Activated naive CD8-positive, alpha-beta T cell (primary cell): Measurements from ENCODE around the gene KRT81.
"Not testable (repeated sequence)": the region's sequence is repeated elsewhere in the genome, so short reads cannot be mapped to it uniquely, and the experiment has no call there.

Experiments used
- H3K27ac Mint-ChIP-seq: one replicate; pipeline ENCODE4 v1.8.0; 2021; ENCODE audit warnings: mixed read lengths
- H3K27me3 Mint-ChIP-seq: one replicate; pipeline ENCODE4 v1.8.0; 2021; ENCODE audit warnings: mixed read lengths
- H3K36me3 Mint-ChIP-seq: one replicate; pipeline ENCODE4 v1.8.0; 2021; ENCODE audit warnings: mixed read lengths
- H3K4me1 Mint-ChIP-seq: one replicate; pipeline ENCODE4 v1.8.0; 2021; ENCODE audit warnings: low read depth, mixed read lengths
- H3K4me3 Mint-ChIP-seq: one replicate; pipeline ENCODE4 v1.8.0; 2021; ENCODE audit warnings: mild to moderate bottlenecking, mixed read lengths
- H3K9me3 Mint-ChIP-seq: one replicate; pipeline ENCODE4 v1.8.0; 2021; ENCODE audit warnings: low read depth, mixed read lengths

The KRT81 gene

GRCh38 chr12:52293926-52294325 is 2.6 kb upstream of the KRT81 start:
- H3K9me3 Mint-ChIP-seq = no peaks in the 10 kb centered on the region
- H3K4me1 Mint-ChIP-seq = no peaks in the 10 kb centered on the region
- H3K27ac Mint-ChIP-seq = no peak overlapping the region
- H3K4me3 Mint-ChIP-seq = no peak overlapping the region
- peaks cover 7% of the 10 kb centered on the region for H3K27me3 Mint-ChIP-seq
- no peaks in the 10 kb centered on the region for H3K36me3 Mint-ChIP-seq

- not testable (repeated sequence) for H3K27me3 Mint-ChIP-seq, H3K9me3 Mint-ChIP-seq, H3K27ac Mint-ChIP-seq, H3K4me1 Mint-ChIP-seq, H3K36me3 Mint-ChIP-seq, H3K4me3 Mint-ChIP-seq
Measured at GRCh38 chr12:52290483-52291134, 725 bp downstream of the KRT81 start.

- H3K4me1 Mint-ChIP-seq, H3K36me3 Mint-ChIP-seq, H3K27ac Mint-ChIP-seq, H3K4me3 Mint-ChIP-seq, H3K9me3 Mint-ChIP-seq, H3K27me3 Mint-ChIP-seq: not testable (repeated sequence)
Measured at GRCh38 chr12:52287816-52288805, 3.2 kb downstream of the KRT81 start.

GRCh38 chr12:52286857-52287785 is 4.2 kb downstream of the KRT81 start:
- H3K27me3 Mint-ChIP-seq, H3K4me3 Mint-ChIP-seq, H3K27ac Mint-ChIP-seq, H3K9me3 Mint-ChIP-seq, H3K36me3 Mint-ChIP-seq, H3K4me1 Mint-ChIP-seq: not testable (repeated sequence)

DNA sequence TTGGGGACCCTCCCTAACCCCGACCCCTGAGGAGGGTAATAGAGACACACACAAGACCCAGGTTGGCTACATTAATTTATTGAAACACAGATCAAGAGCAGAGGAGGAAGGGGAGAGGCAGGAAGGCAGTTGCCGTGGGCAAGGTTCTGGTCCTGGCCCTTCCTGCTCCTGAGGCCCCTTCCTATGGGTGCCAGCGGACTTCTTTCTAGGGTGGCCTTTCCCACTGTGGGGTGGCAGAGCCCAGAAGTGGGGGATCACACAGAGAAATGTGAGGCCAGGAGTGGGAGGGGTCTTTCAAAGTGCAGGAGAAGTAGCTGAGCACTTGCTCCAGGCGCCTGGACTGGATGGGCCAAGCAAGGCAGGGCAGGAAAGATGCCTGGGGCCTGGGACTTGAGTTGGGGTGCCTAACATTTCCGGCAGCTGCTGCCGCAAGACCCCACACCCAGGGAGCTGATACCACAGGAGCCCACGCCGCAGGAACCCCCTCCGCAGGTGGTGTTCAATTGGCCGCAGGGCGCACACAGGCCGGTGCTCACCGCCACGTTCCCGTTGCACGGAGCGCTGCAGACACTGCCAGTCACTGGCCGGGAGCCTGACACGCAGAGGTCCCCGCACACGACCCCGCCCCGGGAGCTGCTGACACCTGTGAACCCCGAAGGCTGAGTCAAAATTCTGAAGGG is 5.3 kb downstream of the KRT81 start:
- no peak overlapping the region for H3K4me3 Mint-ChIP-seq

DNA sequence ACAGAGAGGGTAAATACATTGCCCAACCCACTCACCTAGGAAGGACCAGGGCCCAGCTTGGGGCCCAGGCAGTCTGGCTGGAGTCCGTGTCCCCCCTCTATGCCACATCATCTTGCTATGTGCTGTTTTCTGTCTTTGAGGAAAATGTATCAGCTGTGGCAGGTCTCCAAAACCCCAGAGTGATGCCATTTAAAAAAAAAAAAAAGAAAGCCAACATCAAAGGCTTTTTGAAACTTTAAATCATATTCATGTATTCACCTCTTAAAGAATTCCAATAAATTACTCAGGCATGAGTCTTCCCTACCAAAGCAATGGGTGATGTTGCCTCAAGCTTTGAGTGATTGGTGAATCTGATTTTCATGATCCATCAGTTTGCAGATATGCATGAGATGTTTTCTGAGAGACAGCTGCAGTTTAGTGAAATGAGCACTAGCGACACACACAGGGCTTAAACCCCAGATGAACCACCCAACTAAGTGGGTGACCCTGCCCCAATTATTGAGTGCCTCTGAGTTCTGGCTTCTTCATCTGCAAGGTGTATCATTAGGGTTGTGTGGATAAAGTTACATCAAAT is 6.1 kb downstream of the KRT81 start:
- Mint-ChIP-seq H3K27ac (no peak overlapping the region), H3K4me1 (peaks cover 5% of the 10 kb centered on the region), H3K36me3 (no peaks in the 10 kb centered on the region), H3K9me3 (no peaks in the 10 kb centered on the region), H3K27me3 (peaks cover 3% of the 10 kb centered on the region), H3K4me3 (no peak overlapping the region)

More for the DNA sequence above, 5.3 kb downstream of the KRT81 start:
- Mint-ChIP-seq H3K9me3 (no peaks in the 10 kb centered on the region), H3K27me3 (peaks cover 3% of the 10 kb centered on the region), H3K27ac (no peak overlapping the region), H3K4me1 (peaks cover 5% of the 10 kb centered on the region), H3K36me3 (no peaks in the 10 kb centered on the region)

GRCh38 chr12:52284562-52285171 is 6.7 kb downstream of the KRT81 start:
- Mint-ChIP-seq H3K27me3 (peaks cover 6% of the 10 kb centered on the region), H3K9me3 (no peaks in the 10 kb centered on the region), H3K36me3 (no peaks in the 10 kb centered on the region), H3K4me1 (peaks cover 5% of the 10 kb centered on the region), H3K27ac (no peak overlapping the region), H3K4me3 (no peak overlapping the region)

- Mint-ChIP-seq H3K4me1 (peaks cover 4% of the 10 kb centered on the region), H3K36me3 (no peaks in the 10 kb centered on the region), H3K4me3 (no peak overlapping the region), H3K9me3 (no peaks in the 10 kb centered on the region), H3K27me3 (peaks cover 16% of the 10 kb centered on the region), H3K27ac (no peak overlapping the region)
Measured at GRCh38 chr12:52280796-52281560, 10.4 kb downstream of the KRT81 start.

DNA sequence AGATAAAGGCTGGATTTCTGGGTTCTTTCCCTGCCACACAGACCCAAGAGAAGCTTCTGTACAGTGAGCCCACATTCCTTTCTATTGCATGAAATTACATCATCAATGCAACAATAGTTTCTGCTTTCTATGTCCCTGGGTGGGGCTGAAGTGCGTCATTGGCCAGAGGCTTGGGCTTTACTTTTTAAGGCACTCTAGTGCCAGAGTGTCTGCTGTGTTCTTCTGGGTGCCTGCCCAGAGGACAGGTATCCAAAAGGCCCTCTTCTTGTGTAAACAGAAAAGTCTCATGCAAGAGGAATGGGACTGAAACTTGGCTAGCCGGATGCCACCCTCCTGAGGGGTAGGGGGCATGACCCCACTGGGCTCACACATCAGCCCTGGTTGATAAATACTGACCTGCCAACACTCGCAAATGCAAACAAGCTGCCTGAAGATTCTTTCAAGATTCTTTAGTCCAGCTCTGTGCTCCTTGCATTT is 11.0 kb downstream of the KRT81 start:
- Mint-ChIP-seq H3K4me3 (no peak overlapping the region), H3K27me3 (peaks cover 16% of the 10 kb centered on the region), H3K9me3 (no peaks in the 10 kb centered on the region), H3K36me3 (no peaks in the 10 kb centered on the region), H3K27ac (no peak overlapping the region), H3K4me1 (peaks cover 4% of the 10 kb centered on the region)

- Mint-ChIP-seq H3K27me3 (peaks cover 16% of the 10 kb centered on the region), H3K4me3 (no peak overlapping the region), H3K4me1 (peaks cover 4% of the 10 kb centered on the region), H3K9me3 (no peaks in the 10 kb centered on the region), H3K36me3 (no peaks in the 10 kb centered on the region), H3K27ac (no peak overlapping the region)
Measured at GRCh38 chr12:52279422-52280318, 11.7 kb downstream of the KRT81 start.

DNA sequence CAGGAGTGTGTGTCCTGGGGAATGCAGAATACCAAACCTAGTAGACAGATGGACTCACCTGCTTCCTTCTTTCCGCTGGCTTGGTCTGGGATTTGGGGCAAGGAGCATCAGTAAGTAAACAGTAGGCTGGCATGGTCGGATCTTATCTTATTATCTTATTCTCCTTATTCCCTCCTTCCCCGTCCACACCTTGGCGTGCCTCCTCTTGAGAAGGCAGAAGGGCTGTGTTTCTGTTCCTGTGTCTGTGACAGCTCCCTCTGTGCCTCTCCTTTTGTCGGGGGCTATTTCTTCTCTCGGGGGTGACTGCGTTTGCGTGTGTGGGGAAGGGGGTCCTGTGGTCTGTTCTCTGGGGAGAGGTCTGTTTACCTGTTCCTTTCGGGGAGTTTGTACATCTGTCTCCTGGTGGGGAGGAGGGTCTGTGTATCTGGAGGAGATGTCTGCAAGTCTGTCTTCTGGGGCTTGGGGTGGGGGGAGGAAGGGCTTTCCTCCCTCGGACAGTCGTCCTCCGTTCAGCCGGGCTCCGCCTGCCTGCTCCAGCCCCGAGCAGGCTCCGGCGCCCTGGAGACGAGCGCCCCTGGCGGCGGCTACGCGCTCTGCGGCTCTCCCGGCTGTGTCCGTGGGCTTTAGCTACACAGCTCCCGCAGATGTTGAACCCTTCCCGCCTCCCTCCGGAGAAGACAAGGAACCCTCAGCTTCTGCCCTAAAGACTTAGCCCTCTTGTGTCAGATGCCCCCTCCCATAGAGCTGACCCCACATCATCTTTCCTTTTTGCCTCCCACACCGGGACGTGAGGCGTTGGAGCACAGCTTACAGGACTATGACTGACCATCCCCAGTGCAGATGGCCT is 12.5 kb downstream of the KRT81 start:
- Mint-ChIP-seq H3K36me3 (no peaks in the 10 kb centered on the region), H3K4me3 (no peak overlapping the region), H3K27me3 (peaks cover 16% of the 10 kb centered on the region), H3K27ac (no peak overlapping the region), H3K4me1 (peaks cover 4% of the 10 kb centered on the region), H3K9me3 (no peaks in the 10 kb centered on the region)
